NK-92 treated with Interleukin-12 subunit alpha and Interleukin-12 subunit beta, amount 100 ng/mL, for 24 hours (cell line): Measurements from ENCODE around the gene TFAP2D.

Source experiments
- DNase-seq: peaks from one replicate; lab custom pipeline; 2025; lab: John Stamatoyannopoulos, UW

The TFAP2D gene

DNA sequence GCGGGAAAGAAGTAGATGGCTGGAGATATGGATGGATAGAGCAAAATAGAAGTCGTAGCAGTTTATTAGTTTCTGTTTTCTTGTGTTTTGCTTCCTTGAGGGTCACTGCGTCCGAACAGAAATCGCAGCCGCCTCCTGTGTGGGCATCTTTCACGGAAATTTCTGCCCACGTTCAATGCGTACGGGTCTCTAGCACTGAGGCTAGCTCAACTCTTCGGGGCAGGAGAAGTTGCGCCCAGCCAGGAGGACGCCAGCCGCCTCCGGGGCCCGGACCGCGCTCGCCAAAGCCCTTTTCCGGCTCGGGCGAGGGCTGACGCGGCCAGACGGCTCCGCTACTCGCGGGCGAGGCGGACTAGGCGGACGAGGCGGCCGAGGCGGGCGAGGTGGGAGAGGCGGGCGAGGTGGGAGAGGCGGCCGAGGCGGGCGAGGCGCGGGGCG lies 106.2 kb downstream of the TFAP2D start:
- DNase-seq: no peak

DNA sequence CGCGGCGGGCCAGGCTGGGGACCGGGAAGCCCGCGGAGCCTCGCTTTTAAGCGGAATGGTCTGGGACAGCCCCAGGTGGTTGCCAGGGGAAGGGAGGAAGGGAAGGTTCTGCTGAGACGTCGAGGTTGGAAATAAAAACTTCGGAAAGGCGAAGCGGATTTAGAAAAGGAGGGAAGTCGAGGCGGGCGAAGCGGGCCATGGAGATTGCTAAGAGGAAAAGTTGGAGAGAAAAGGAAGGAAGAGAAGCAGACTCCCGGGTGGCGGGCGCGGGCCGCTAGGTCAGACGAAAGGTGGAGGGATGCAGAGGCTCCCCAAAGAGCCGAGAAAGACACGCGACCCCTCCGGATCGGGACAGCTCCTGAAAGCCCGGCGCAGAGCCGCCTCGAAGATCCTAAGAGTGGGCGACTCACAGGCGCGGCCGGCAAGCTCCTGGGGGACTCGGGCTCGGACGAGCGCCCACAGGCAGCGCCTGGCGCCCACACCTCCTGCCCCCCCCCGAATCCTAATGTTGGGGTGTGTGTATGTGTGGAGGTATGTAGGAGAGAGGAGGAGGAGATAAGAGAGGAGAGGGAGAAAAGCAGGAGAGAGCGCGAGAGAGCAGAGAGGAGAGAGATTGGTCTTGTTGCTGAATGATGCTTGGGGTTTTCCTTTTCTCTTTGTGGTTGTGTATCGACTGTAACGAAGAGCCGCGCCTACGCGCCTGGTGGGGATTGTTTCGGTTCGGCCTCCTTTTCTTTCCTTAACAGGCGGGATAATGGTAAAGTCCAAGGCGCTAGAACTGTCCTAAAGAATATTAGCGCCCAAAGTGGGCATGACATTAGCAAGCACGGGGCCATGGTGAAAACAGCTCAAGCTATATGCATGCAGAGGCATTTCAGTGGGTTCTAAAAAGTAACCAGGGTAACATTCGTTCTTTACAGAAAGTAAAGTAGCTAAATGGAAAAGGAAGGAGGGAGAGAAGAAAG lies 106.9 kb downstream of the TFAP2D start:
- DNase-seq: no peak

DNA sequence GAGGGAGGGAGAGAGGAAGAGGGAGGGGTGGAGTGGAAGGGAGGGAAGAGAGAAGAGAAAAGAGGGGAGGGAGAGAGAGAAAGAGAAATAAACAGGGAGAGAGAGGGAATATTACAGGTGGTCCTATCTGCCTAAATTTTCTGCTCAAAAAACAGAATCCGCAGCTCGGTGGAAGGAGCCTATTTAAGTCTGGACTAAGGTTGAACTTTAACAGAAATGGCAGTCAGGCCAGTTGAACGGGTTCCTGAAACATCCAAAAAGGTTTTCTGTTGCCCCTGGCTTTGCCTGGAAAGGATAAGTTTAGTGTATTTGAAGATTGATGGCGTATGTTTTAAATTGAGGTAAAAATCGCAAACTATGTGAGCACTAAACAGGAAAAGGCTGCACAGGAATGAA lies 107.5 kb downstream of the TFAP2D start:
- no peak for DNase-seq

DNA sequence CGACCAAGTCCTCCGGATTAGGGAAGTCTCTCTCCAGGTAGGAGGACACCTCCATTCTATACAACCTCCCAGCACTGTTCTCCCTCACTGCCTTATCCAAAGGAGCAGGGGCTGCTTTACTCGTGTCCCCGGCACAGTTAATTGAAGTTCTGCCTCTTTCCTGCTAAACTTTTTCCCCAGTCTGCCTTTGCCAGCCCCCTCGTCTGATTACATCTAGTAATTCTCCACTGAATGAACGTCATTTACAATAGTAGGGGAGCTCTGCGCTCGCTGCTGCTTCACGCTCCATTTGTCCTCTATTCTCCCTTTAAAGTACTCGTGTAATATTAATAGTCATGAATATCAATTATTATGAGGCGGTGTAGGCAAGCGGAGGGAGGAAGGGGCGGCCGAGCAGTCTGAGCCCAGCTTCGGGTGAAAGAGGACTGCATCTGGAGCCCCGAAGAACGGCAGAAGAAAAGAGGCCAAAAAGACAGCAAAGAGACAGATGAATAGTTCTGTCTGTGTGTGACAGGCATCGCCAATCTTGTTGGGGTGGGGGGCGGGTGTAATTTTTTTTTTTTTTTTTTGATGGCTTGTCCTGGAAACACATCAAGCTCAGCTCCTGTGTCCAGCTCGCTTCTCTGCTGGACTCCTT lies 108.2 kb downstream of the TFAP2D start:
- no peak for DNase-seq

DNA sequence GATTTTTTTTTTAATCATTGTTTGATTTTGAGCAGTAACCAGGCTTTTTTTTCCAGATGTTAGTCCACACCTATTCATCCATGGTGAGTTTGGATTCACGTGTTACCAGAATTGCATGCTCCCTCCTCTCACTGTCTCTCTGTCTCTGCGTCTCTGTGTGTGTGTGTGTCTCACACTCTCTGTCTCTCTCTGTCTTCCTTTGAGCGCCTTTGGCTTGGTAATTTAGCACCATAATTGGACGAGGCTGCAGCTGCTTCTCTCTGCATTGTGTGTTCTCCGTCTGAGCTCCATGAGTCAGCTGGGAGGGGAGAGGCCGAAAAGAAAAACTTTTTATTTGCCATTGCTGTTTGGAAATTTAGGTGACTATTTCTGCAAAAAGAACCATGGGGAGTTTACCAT lies 108.8 kb downstream of the TFAP2D start:
- no peak for DNase-seq
